Ovary (tissue), 9 donors: ENCODE measurements around the gene BPI. TPM values are rescaled to one million over a fixed set of nuclear protein-coding genes. Genes with fewer than 3 reads are reported as not detected.
A peak's percentile ranks its signal among the peaks of the same experiment; 100 is the strongest.

ENCODE experiments used
- DNase-seq, 5 donors: peaks; one replicate each; pipeline ENCODE4 v3.0.0-alpha.2; 2019 to 2020
- H3K27ac ChIP-seq, 2 donors: fragments of 200-600 bp; one replicate each; pipeline versions ENCODE4 v1.5.1 to v1.8.0; 2019 to 2022
- H3K27me3 ChIP-seq: fragments of 200-600 bp; one replicate; pipeline ENCODE4 v1.8.0; 2022
- H3K36me3 ChIP-seq: fragments of 200-600 bp; sonication (generic); one replicate; pipeline ENCODE4 v1.5.1; 2019
- H3K4me1 ChIP-seq: one replicate; pipeline ENCODE4 v1.8.1; 2013; ENCODE audit warnings: mild to moderate bottlenecking, moderate library complexity; ENCODE audit not compliant: insufficient read depth
- H3K4me3 ChIP-seq: fragments of 200-600 bp; sonication (generic); one replicate; pipeline ENCODE4 v1.5.1; 2017
- H3K9me3 ChIP-seq, 2 donors: fragments of 200-600 bp in 1 of 2; sonication (generic) in 1 of 2; one replicate each; pipeline versions ENCODE4 v1.5.1 to v1.8.1; 2013 to 2019; ENCODE audit warnings: mild to moderate bottlenecking in 1 of 2, moderate library complexity in 1 of 2
- CTCF ChIP-seq, 3 donors: fragments of 450-650 bp in 2 of 3; fragments of 200-600 bp in 1 of 3; IDR thresholded peaks; one replicate each; pipeline versions ENCODE4 v1.5.1 to v1.8.0; 2016 to 2022; ENCODE audit warnings: antibody characterized with exemption in 3 of 3, mild to moderate bottlenecking in 1 of 3
- EP300 ChIP-seq: sonication (generic); formaldehyde crosslinking; IDR thresholded peaks from one replicate; pipeline ENCODE4 v1.6.1; 2017; ENCODE audit warnings: antibody characterized with exemption
- POLR2A ChIP-seq: fragments of 450-650 bp; IDR thresholded peaks from one replicate; pipeline ENCODE4 v1.6.1; 2017; ENCODE audit warnings: antibody characterized with exemption, mild to moderate bottlenecking, moderate library complexity
- WGBS, 3 donors: extraction: QIAGEN DNeasy Blood & Tissue Kit in 1 of 3; methylation state at CpG; one replicate each; pipeline versions ENCODE4 v1.1.5 to v1.1.7; 2013 to 2017; 5-methylcytosine and 5-hydroxymethylcytosine counted together
- intact Hi-C, 4 donors: fragments of 100-400 bp; cut with DNase I; formaldehyde crosslinking; loops; one replicate each; pipeline versions ENCODE4 v1.11.0 to v1.15.1; 2022 to 2023
- polyA plus RNA-seq, 2 donors: library from polyadenylated mRNA; stranded (reverse); fragments of 200-250 nt in 1 of 2; fragments of 350-450 nt in 1 of 2; fragmentation: Illumina TruSeq in 1 of 2; extraction: RNeasy Lipid Tissue Mini Kit (QIAGEN cat#74804) in 1 of 2; gene quantifications; one replicate each; pipeline ENCODE4 v1.2.3, GENCODE V29; 2013 to 2014
- total RNA-seq, 7 donors: library from RNA; depleted of rRNA in 2 of 7; stranded (reverse); fragments of >200 nt in 2 of 7; fragmentation: NEBNext Ultra II Directional in 3 of 7; extraction: Animal tissue kit (Norgen Biotek cat#: 25700) in 3 of 7; gene quantifications; one replicate each; pipeline versions ENCODE4 v1.1.0 to v1.2.4, GENCODE V29; 2016 to 2023
- donor health status: DM: no; HTN: no; CAD: no; lungs with moderate emphysema.
- donor health status: DM: no; HTN: no; CAD: no.
- donor health status: Bipolar disorder and iron deficiency.
- donor health status: DM: yes; HTN: yes; CAD: no.
- donor health status: DM: no; HTN: no; CAD: no.
- donor health status: DM: yes; HTN: yes; CAD: no.

BPI gene
- total and polyA plus RNA-seq, 9 donors: 0.43 to 2.9 (median 1.1) TPM; not detected in 1

DNA sequence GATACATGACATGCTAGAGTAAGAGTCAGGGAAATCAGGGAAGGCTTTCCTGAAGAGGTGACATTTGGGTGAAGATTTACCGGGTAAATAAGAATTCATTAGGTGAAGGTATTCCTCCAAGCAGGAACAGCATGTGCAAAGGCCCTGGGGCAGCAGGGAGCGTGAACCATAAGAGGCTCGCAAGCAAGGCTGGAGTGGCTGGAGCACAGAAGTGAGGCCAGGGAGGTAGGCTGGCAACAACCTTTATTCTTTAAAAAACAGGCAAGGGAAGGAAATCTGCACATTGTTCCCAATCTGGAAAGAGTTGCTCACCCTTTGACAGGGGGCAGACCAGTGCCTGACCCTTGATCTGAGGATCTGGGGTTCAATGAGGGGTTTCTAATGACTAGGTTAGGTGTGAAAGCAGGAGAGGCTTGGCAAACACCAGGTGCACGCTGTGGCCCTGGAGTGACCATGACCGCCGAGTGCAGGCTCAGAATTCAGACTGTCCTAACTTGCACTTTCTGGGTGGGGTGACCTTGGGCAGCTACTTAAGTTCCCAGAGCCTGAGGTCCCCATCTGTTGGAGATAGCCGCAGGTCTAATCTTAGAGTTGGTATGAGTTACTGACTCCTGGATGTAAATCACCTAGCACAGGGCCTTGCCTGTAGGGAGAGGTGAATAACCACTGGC lies 45.3 kb upstream of the BPI start:
- no peaks in the 10 kb centered on the region for H3K27me3 ChIP-seq
- H3K4me1 ChIP-seq: peaks cover 6% of the 10 kb centered on the region
- intact Hi-C loops: no loop called here
- no peaks in the 10 kb centered on the region for H3K9me3 ChIP-seq
- 86 to 88% (median 87%) methylated on average over 7 of the region's 7 CpGs for WGBS, 3 donors
- H3K4me3 ChIP-seq: no peak overlapping the region
- H3K36me3 ChIP-seq: no peaks in the 10 kb centered on the region
- DNase-seq: no peak
- no peak overlapping the region for H3K27ac ChIP-seq
- no peak for TF ChIP-seq CTCF (IDR thresholded peaks at IDR 0.05)
- TF ChIP-seq POLR2A: no peak
- no peak for TF ChIP-seq EP300

- TF ChIP-seq EP300 (no peak), CTCF (IDR thresholded peaks at IDR 0.05) (no peak), POLR2A (no peak)
- H3K9me3 ChIP-seq: no peaks in the 10 kb centered on the region
- H3K36me3 ChIP-seq: no peaks in the 10 kb centered on the region
- intact Hi-C loops: no loop called here
- peak in 1 of 5 donors; percentile 40 for DNase-seq
- peaks cover 6% of the 10 kb centered on the region for H3K4me1 ChIP-seq
- WGBS, 3 donors: 4 to 10% (median 5%) methylated on average over 5 of the region's 5 CpGs
- peak overlapping the region; percentile 46 for H3K4me3 ChIP-seq
- H3K27me3 ChIP-seq: no peaks in the 10 kb centered on the region
- H3K27ac ChIP-seq: peak overlapping the region; percentile 93
Observed at GRCh38 chr20:38260025-38260377, 44.0 kb upstream of the BPI start.

- Histone ChIP-seq H3K36me3 (no peaks in the 10 kb centered on the region), H3K9me3 (no peaks in the 10 kb centered on the region), H3K4me3 (peak within 1 kb of the TSS; percentile 46), H3K27me3 (no peaks in the 10 kb centered on the region), H3K4me1 (peaks cover 6% of the 10 kb centered on the region), H3K27ac (peak within 1 kb of the TSS; percentile 93)
- TF ChIP-seq EP300: no peak
- TF ChIP-seq POLR2A: peak; percentile 13
- intact Hi-C loops: no loop called here
- 1 to 3% (median 3%) methylated on average over 51 to 64 of the region's 65 CpGs for WGBS, 3 donors
- peak; percentile 47 to 67 (median 62) for DNase-seq
Observed at GRCh38 chr20:38260378-38261053, 43.4 kb upstream of the BPI start, which contains the start of gene KIAA1755. Gene KIAA1755, minus strand, starts transcription at chr20:38260735. Its CDS starts 235 bp downstream, at chr20:38260500.

DNA sequence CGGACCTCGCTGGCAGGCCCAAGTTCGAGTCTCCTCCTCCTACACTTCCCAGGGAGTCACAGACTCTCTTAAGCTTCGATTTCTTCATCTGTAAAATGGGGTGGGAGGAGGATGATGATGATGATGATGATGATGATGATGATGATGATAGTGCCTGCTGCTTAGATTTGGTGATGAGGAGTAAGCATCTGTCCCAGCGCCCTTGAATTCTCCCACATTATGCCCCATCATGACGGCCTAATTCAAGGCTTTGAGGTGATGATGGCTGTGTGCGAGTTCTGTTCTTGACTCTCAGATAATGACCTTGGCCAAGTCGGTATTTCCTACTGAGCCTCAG lies 42.9 kb upstream of the BPI start:
- Histone ChIP-seq H3K27ac (peak overlapping the region; percentile 93), H3K4me3 (peak overlapping the region; percentile 46), H3K9me3 (no peaks in the 10 kb centered on the region), H3K36me3 (no peaks in the 10 kb centered on the region), H3K27me3 (no peaks in the 10 kb centered on the region), H3K4me1 (peaks cover 3% of the 10 kb centered on the region)
- WGBS, 3 donors: 37 to 42% (median 38%) methylated on average over 8 of the region's 8 CpGs
- no peak for DNase-seq
- TF ChIP-seq EP300: no peak
- no peak for TF ChIP-seq CTCF (IDR thresholded peaks at IDR 0.05)
- intact Hi-C loops: no loop called here

DNA sequence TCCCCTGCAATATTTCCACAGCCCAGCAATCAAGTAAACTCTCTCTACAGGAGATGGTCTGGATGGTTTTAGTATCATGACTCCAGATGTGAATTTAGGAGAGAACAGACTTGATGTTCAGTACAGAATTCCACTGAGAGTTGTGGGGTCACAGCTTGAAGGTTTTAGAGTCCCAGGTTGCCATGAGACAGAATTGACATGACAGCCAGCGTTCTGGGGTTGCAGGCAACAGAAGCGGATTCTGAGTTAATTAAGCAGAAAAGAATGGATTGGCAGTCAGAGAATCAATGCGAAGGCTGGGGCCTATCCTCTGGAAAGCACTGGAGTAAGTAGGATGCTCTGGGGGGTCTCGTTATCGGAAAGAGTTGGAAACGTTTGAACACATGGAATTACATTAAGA lies 41.0 kb upstream of the BPI start:
- H3K9me3 ChIP-seq: no peaks in the 10 kb centered on the region
- intact Hi-C loops: no loop called here
- H3K4me3 ChIP-seq: no peak overlapping the region
- DNase-seq: no peak
- peaks cover 2% of the 10 kb centered on the region for H3K4me1 ChIP-seq
- H3K36me3 ChIP-seq: no peaks in the 10 kb centered on the region
- WGBS, 3 donors: 90 to 95% (median 92%) methylated on average over 6 of the region's 6 CpGs
- H3K27ac ChIP-seq: no peak overlapping the region
- H3K27me3 ChIP-seq: no peaks in the 10 kb centered on the region
- TF ChIP-seq CTCF (IDR thresholded peaks at IDR 0.05) (no peak), POLR2A (no peak), EP300 (no peak)
